Measurements from ENCODE around the gene NTM.

GRCh38 chr11:132147464-132147863 lies 777.0 kb downstream of the NTM start:
- TF ChIP-seq EZH2 (IDR thresholded peaks at IDR 0.05; ENCODE audit: borderline replicate concordance, insufficient read depth, low read length, poor library complexity, severe bottlenecking) (no peak), POLR2AphosphoS5 (IDR thresholded peaks at IDR 0.05) (no peak), EP300 (conservative IDR thresholded peaks at IDR 0.05; ENCODE audit: poor library complexity, severe bottlenecking) (no peak), TAF1 (IDR thresholded peaks at IDR 0.05; ENCODE audit: low read depth) (no peak), MXI1 (conservative IDR thresholded peaks at IDR 0.05; ENCODE audit: poor library complexity, severe bottlenecking) (no peak), RAD21 (conservative IDR thresholded peaks at IDR 0.05) (no peak), REST (IDR thresholded peaks at IDR 0.05; ENCODE audit: borderline replicate concordance) (no peak)
- TF ChIP-seq, protein P1, sequence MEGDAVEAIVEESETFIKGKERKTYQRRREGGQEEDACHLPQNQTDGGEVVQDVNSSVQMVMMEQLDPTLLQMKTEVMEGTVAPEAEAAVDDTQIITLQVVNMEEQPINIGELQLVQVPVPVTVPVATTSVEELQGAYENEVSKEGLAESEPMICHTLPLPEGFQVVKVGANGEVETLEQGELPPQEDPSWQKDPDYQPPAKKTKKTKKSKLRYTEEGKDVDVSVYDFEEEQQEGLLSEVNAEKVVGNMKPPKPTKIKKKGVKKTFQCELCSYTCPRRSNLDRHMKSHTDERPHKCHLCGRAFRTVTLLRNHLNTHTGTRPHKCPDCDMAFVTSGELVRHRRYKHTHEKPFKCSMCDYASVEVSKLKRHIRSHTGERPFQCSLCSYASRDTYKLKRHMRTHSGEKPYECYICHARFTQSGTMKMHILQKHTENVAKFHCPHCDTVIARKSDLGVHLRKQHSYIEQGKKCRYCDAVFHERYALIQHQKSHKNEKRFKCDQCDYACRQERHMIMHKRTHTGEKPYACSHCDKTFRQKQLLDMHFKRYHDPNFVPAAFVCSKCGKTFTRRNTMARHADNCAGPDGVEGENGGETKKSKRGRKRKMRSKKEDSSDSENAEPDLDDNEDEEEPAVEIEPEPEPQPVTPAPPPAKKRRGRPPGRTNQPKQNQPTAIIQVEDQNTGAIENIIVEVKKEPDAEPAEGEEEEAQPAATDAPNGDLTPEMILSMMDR (IDR thresholded peaks at IDR 0.05; ENCODE audit: poor library complexity, severe bottlenecking), result no peak

Data from neural cell (in vitro differentiated cells).